ENCODE data around the gene TPRN. TPM values are rescaled to one million over a fixed set of nuclear protein-coding genes. Genes with fewer than 3 reads are reported as not detected.

Gene TPRN
- total RNA-seq, 1 experiment from 2014 or later, result 20.3 TPM

GRCh38 chr9:137219757-137220316 is 19.3 kb upstream of the TPRN start:
- H3K27me3 Mint-ChIP-seq (ENCODE audit: unreplicated experiment), result no peaks in the 10 kb centered on the region
- H3K4me3 Mint-ChIP-seq (ENCODE audit: low read depth, unreplicated experiment), result no peak overlapping the region
- no peaks in the 10 kb centered on the region for H3K4me1 Mint-ChIP-seq (ENCODE audit: low read depth, unreplicated experiment)
- H3K27ac Mint-ChIP-seq (ENCODE audit: unreplicated experiment), result no peak overlapping the region
- H3K9me3 Mint-ChIP-seq (ENCODE audit: low read depth, unreplicated experiment), result no peaks in the 10 kb centered on the region
- TF ChIP-seq CTCF (IDR thresholded peaks at IDR 0.05; ENCODE audit: unreplicated experiment), result no peak
- BruUV-seq (replicated peaks), result no TSS peak
- DNase-seq, result no peak
- peaks cover 48% of the 10 kb centered on the region for H3K36me3 Mint-ChIP-seq (ENCODE audit: insufficient read depth, unreplicated experiment)
- CTCF ChIA-PET, result interaction anchor here (0.5 to 1.4 kb wide), 3 partner anchors 12 to 90 kb away, joined by 3 read pairs; no protein-coding TSS in a partner anchor
- intact Hi-C loops (cut with micrococcal nuclease; ENCODE audit: unreplicated experiment), result no loop called here

- peaks cover 48% of the 10 kb centered on the region for H3K36me3 Mint-ChIP-seq (ENCODE audit: insufficient read depth, unreplicated experiment)
- no peaks in the 10 kb centered on the region for H3K4me1 Mint-ChIP-seq (ENCODE audit: low read depth, unreplicated experiment)
- H3K4me3 Mint-ChIP-seq (ENCODE audit: low read depth, unreplicated experiment), result peak overlapping the region; percentile 36
- peak overlapping the region; percentile 63 for H3K27ac Mint-ChIP-seq (ENCODE audit: unreplicated experiment)
- intact Hi-C loops (cut with micrococcal nuclease; ENCODE audit: unreplicated experiment), result no loop called here
- CTCF ChIA-PET, result interaction anchor here (0.6 to 1.4 kb wide), 9 partner anchors 9 to 430 kb away, joined by 3 to 14 read pairs (median 4); no protein-coding TSS in a partner anchor
- no peaks in the 10 kb centered on the region for H3K27me3 Mint-ChIP-seq (ENCODE audit: unreplicated experiment)
- no peak for TF ChIP-seq CTCF (IDR thresholded peaks at IDR 0.05; ENCODE audit: unreplicated experiment)
- no TSS peak for BruUV-seq (replicated peaks)
- DNase-seq, result peak; percentile 70
- no peaks in the 10 kb centered on the region for H3K9me3 Mint-ChIP-seq (ENCODE audit: low read depth, unreplicated experiment)
Observed at GRCh38 chr9:137218754-137219271, 18.3 kb upstream of the TPRN start.

- TF ChIP-seq CTCF (IDR thresholded peaks at IDR 0.05; ENCODE audit: unreplicated experiment), result no peak
- H3K4me3 Mint-ChIP-seq (ENCODE audit: low read depth, unreplicated experiment), result peak overlapping the region; percentile 63
- peaks cover 42% of the 10 kb centered on the region for H3K36me3 Mint-ChIP-seq (ENCODE audit: insufficient read depth, unreplicated experiment)
- H3K27ac Mint-ChIP-seq (ENCODE audit: unreplicated experiment), result peak overlapping the region; percentile 63
- intact Hi-C loops (cut with micrococcal nuclease; ENCODE audit: unreplicated experiment), result no loop called here
- H3K9me3 Mint-ChIP-seq (ENCODE audit: low read depth, unreplicated experiment), result no peaks in the 10 kb centered on the region
- H3K27me3 Mint-ChIP-seq (ENCODE audit: unreplicated experiment), result no peaks in the 10 kb centered on the region
- no TSS peak for BruUV-seq (replicated peaks)
- no peaks in the 10 kb centered on the region for H3K4me1 Mint-ChIP-seq (ENCODE audit: low read depth, unreplicated experiment)
- CTCF ChIA-PET, result interaction anchor here (0.6 to 1.4 kb wide), 6 partner anchors 10 to 270 kb away, joined by 3 to 6 read pairs (median 4); no protein-coding TSS in a partner anchor
- no peak for DNase-seq
Observed at GRCh38 chr9:137218212-137218753, 17.7 kb upstream of the TPRN start.

GRCh38 chr9:137217276-137218211 is 17.0 kb upstream of the TPRN start:
- CTCF ChIA-PET, result no interaction called here
- no peak for TF ChIP-seq CTCF (IDR thresholded peaks at IDR 0.05; ENCODE audit: unreplicated experiment)
- peak; percentile 87 for DNase-seq
- Mint-ChIP-seq H3K9me3 (ENCODE audit: low read depth, unreplicated experiment) (no peaks in the 10 kb centered on the region), H3K36me3 (ENCODE audit: insufficient read depth, unreplicated experiment) (peaks cover 41% of the 10 kb centered on the region), H3K4me1 (ENCODE audit: low read depth, unreplicated experiment) (no peaks in the 10 kb centered on the region), H3K27ac (ENCODE audit: unreplicated experiment) (peak overlapping the region; percentile 36), H3K27me3 (ENCODE audit: unreplicated experiment) (no peaks in the 10 kb centered on the region), H3K4me3 (ENCODE audit: low read depth, unreplicated experiment) (peak overlapping the region; percentile 63)
- intact Hi-C loops (cut with micrococcal nuclease; ENCODE audit: unreplicated experiment), result no loop called here
- TSS peak; percentile 24 for BruUV-seq (replicated peaks)
